DND-41 (cell line): ENCODE measurements around the gene GTPBP1.

Experiments
- CTCF ChIP-seq: IDR thresholded peaks from 2 replicates; pipeline ENCODE4 v1.5.1; 2012; ENCODE audit warnings: borderline replicate concordance, low read length, moderate library complexity, mild to moderate bottlenecking; ENCODE audit not compliant: poor library complexity, severe bottlenecking; ENCODE audit errors: extremely low read depth
- EZH2 ChIP-seq: IDR thresholded peaks from 3 replicates; pipeline ENCODE4 v1.6.1; 2012; ENCODE audit warnings: borderline replicate concordance, low read depth, mild to moderate bottlenecking, moderate library complexity, low read length, inconsistent platforms; ENCODE audit not compliant: severe bottlenecking

GRCh38 chr22:38694940-38695339 is 10.8 kb upstream of the GTPBP1 start:
- TF ChIP-seq CTCF (no peak), EZH2 (no peak)
